Measurements from ENCODE around the gene ARL5C.
A peak's percentile ranks its signal among the peaks of the same experiment; 100 is the strongest.
"Not testable (repeated sequence)": the region's sequence is repeated elsewhere in the genome, so short reads cannot be mapped to it uniquely, and the experiment has no call there.

ARL5C gene

GRCh38 chr17:39193346-39193745 is 27.4 kb upstream of the ARL5C start:
- no peak for DNase-seq

GRCh38 chr17:39192901-39193300 is 26.9 kb upstream of the ARL5C start:
- no peak for DNase-seq

GRCh38 chr17:39191750-39192510 is 26.0 kb upstream of the ARL5C start:
- no peak for DNase-seq

- DNase-seq = no peak
These were observed 21.3 kb upstream of the ARL5C start for GRCh38 chr17:39187152-39187830.

- no peak for DNase-seq
These were observed 20.6 kb upstream of the ARL5C start for GRCh38 chr17:39186481-39187002.

- DNase-seq = no peak
These were observed 17.8 kb upstream of the ARL5C start for GRCh38 chr17:39183720-39184119.

GRCh38 chr17:39183045-39183444 is 17.1 kb upstream of the ARL5C start:
- DNase-seq = no peak

GRCh38 chr17:39181303-39181702 is 15.3 kb upstream of the ARL5C start:
- DNase-seq = no peak

- no peak for DNase-seq
These were observed 12.6 kb upstream of the ARL5C start for GRCh38 chr17:39178536-39178935.

- DNase-seq = no peak
These were observed 11.3 kb upstream of the ARL5C start for GRCh38 chr17:39177256-39177655.

- DNase-seq = no peak
These were observed 9.7 kb upstream of the ARL5C start for GRCh38 chr17:39175695-39176093.

GRCh38 chr17:39174920-39175694 is 9.1 kb upstream of the ARL5C start:
- peak; percentile 56 for DNase-seq

GRCh38 chr17:39173526-39174274 is 7.7 kb upstream of the ARL5C start:
- DNase-seq = no peak

- no peak for DNase-seq
These were observed 7.1 kb upstream of the ARL5C start for GRCh38 chr17:39173080-39173479.

- DNase-seq = no peak
These were observed 6.0 kb upstream of the ARL5C start for GRCh38 chr17:39171933-39172332.

- DNase-seq = no peak
These were observed 4.6 kb upstream of the ARL5C start for GRCh38 chr17:39170558-39170957.

- DNase-seq = no peak
These were observed 4.1 kb upstream of the ARL5C start for GRCh38 chr17:39170109-39170508.

- no peak for DNase-seq
These were observed 3.6 kb upstream of the ARL5C start for GRCh38 chr17:39169518-39169917.

- no peak for DNase-seq
These were observed 3.1 kb upstream of the ARL5C start for GRCh38 chr17:39169101-39169500.

- DNase-seq = not testable (repeated sequence)
These were observed 2.5 kb upstream of the ARL5C start for GRCh38 chr17:39168503-39168902.

GRCh38 chr17:39167476-39167875 is 1.5 kb upstream of the ARL5C start:
- no peak for DNase-seq

- no peak for DNase-seq
These were observed 725 bp upstream of the ARL5C start for GRCh38 chr17:39166437-39167335.

Measured in COR-L47 (cell line).